ENCODE measurements around the gene L1TD1. TPM values are rescaled to one million over a fixed set of nuclear protein-coding genes. Genes with fewer than 3 reads are reported as not detected.

The L1TD1 gene
- total and polyA plus RNA-seq, 9 donors: 0.05 to 0.61 (median 0.41) TPM; not detected in 3

DNA sequence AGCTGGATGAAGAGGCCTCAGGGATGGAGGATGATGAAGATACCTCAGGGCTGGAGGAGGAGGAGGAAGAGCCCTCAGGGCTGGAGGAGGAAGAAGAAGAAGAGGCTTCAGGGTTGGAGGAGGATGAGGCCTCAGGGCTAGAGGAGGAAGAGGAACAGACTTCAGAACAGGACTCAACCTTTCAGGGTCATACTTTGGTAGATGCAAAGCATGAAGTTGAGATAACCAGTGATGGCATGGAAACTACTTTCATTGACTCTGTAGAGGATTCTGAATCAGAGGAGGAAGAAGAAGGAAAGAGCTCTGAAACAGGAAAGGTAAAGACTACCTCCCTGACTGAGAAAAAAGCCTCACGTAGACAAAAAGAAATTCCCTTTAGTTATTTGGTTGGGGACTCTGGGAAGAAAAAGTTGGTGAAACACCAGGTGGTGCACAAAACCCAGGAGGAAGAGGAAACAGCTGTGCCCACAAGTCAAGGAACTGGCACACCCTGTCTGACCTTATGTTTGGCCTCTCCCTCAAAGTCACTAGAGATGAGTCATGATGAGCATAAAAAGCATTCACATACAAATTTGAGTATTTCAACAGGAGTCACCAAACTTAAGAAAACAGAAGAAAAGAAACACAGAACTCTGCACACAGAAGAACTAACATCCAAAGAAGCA lies 15.4 kb downstream of the L1TD1 start:
- no peak for DNase-seq
- WGBS, 3 donors: 88 to 92% (median 90%) methylated on average over 1 of the region's 1 CpG

DNA sequence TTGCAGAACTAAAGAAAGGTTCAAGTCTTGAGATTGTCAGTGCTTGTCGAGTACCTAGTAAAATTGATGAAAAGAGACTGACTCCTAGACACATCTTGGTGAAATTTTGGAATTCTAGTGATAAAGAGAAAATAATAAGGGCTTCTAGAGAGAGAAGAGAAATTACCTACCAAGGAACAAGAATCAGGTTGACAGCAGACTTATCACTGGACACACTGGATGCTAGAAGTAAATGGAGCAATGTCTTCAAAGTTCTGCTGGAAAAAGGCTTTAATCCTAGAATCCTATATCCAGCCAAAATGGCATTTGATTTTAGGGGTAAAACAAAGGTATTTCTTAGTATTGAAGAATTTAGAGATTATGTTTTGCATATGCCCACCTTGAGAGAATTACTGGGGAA lies 16.3 kb downstream of the L1TD1 start:
- H3K27me3 ChIP-seq: no peaks in the 10 kb centered on the region
- TF ChIP-seq, protein P1, sequence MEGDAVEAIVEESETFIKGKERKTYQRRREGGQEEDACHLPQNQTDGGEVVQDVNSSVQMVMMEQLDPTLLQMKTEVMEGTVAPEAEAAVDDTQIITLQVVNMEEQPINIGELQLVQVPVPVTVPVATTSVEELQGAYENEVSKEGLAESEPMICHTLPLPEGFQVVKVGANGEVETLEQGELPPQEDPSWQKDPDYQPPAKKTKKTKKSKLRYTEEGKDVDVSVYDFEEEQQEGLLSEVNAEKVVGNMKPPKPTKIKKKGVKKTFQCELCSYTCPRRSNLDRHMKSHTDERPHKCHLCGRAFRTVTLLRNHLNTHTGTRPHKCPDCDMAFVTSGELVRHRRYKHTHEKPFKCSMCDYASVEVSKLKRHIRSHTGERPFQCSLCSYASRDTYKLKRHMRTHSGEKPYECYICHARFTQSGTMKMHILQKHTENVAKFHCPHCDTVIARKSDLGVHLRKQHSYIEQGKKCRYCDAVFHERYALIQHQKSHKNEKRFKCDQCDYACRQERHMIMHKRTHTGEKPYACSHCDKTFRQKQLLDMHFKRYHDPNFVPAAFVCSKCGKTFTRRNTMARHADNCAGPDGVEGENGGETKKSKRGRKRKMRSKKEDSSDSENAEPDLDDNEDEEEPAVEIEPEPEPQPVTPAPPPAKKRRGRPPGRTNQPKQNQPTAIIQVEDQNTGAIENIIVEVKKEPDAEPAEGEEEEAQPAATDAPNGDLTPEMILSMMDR (IDR thresholded peaks at IDR 0.05): no peak
- no peak for TF ChIP-seq POLR2A (IDR thresholded peaks at IDR 0.05)
- TF ChIP-seq EP300 (IDR thresholded peaks at IDR 0.05): no peak
- H3K36me3 ChIP-seq: no peaks in the 10 kb centered on the region
- 90 to 100% (median 92%) methylated on average over 1 of the region's 1 CpG for WGBS, 3 donors
- intact Hi-C loops (cut with DNase I): no loop called here
- no peak for DNase-seq
- no peaks in the 10 kb centered on the region for H3K9me3 ChIP-seq
- no peak overlapping the region for H3K27ac ChIP-seq
- no peaks in the 10 kb centered on the region for H3K4me1 ChIP-seq (ENCODE audit: insufficient read depth)
- no peak overlapping the region for H3K4me3 ChIP-seq

More for the DNA sequence above, 15.4 kb downstream of the L1TD1 start:
- TF ChIP-seq POLR2A (IDR thresholded peaks at IDR 0.05) (no peak), EP300 (IDR thresholded peaks at IDR 0.05) (no peak)
- TF ChIP-seq, protein P1 (IDR thresholded peaks at IDR 0.05): no peak
- intact Hi-C loops (cut with DNase I): no loop called here
- Histone ChIP-seq H3K27me3 (no peaks in the 10 kb centered on the region), H3K9me3 (no peaks in the 10 kb centered on the region), H3K4me3 (no peak overlapping the region), H3K36me3 (no peaks in the 10 kb centered on the region), H3K4me1 (ENCODE audit: insufficient read depth) (no peaks in the 10 kb centered on the region), H3K27ac (no peak overlapping the region)

DNA sequence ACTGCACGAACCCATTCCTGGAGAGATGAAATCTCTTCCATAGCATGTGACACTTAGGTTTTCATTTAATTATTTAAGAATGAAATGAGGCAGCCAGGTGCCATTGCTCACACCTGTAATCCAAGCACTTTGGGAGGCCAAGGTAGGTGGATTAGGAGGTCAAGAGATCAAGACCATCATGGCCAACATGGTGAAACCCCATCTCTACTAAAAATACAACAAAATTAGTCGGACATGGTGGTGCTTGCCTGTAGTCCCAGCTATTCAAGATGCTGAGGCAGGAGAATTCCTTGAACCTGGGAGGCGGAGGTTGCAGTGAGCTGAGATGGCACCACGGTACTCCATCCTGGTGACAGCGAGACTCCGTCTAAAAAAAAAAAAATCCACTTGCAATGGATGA lies 17.8 kb downstream of the L1TD1 start:
- Histone ChIP-seq H3K27me3 (no peaks in the 10 kb centered on the region), H3K4me3 (no peak overlapping the region), H3K9me3 (no peaks in the 10 kb centered on the region), H3K4me1 (ENCODE audit: insufficient read depth) (no peaks in the 10 kb centered on the region), H3K36me3 (no peaks in the 10 kb centered on the region), H3K27ac (no peak overlapping the region)
- DNase-seq: no peak
- 80 to 95% (median 88%) methylated on average over 6 of the region's 6 CpGs for WGBS, 3 donors
- no peak for TF ChIP-seq EP300 (IDR thresholded peaks at IDR 0.05)
- no peak for TF ChIP-seq POLR2A (IDR thresholded peaks at IDR 0.05)
- TF ChIP-seq, protein P1 (IDR thresholded peaks at IDR 0.05): no peak
- intact Hi-C loops (cut with DNase I): no loop called here

DNA sequence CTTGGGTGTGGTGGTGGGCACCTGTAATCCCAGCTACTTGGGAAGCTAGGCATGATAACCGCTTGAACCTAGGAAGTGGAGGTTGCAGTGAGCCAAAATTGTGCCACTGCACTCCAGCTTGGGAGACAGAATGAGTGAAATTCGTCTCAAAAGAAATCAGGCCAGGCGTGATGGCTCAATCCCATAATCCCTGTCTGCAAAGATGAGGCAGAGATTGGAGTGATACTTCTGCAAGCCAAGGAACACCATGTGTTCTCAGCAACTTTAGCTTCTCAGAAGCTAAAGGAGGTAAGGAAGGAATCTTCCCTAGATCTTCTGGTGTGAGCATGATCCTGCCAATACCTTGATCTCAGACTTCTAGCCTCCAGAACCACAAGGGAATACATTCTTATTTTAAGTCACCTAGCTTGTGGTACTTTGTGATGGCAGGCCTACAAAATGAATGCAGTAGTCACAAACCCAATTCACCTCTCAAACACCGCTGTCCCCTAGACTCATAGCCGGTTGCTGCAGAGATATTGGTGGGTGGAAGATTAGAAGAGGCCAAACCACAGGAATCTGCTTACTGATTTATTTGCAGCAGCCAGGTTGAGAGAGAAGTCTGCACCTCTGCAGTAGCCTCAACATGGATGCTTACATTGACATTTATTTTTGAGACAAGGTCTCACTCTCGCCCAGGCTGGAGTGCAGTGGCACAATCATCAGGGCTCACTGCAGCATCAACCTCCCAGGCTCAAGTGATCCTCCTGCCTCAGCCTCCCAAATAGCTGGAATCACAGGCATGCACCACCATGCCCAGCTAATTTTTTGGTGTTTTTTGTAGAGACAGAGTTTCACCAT lies 18.6 kb downstream of the L1TD1 start:
- Histone ChIP-seq H3K4me1 (ENCODE audit: insufficient read depth) (no peaks in the 10 kb centered on the region), H3K27me3 (no peaks in the 10 kb centered on the region), H3K36me3 (no peaks in the 10 kb centered on the region), H3K27ac (no peak overlapping the region), H3K9me3 (no peaks in the 10 kb centered on the region), H3K4me3 (no peak overlapping the region)
- no peak for DNase-seq
- intact Hi-C loops (cut with DNase I): no loop called here
- WGBS, 3 donors: 51 to 72% (median 68%) methylated on average over 6 of the region's 6 CpGs
- TF ChIP-seq POLR2A (IDR thresholded peaks at IDR 0.05): no peak
- TF ChIP-seq EP300 (IDR thresholded peaks at IDR 0.05): no peak
- TF ChIP-seq, protein P1 (IDR thresholded peaks at IDR 0.05): no peak

Data from ovary (tissue), 9 donors.